H1 (cell line): ENCODE data around the gene TIMP1. TPM values are rescaled to one million over a fixed set of nuclear protein-coding genes. Genes with fewer than 3 reads are reported as not detected.

Experiments
- BCL11A ChIP-seq, 2 experiments: IDR thresholded peaks; one replicate each; pipeline ENCODE4 v1.6.1; 2011; ENCODE audit warnings: low read depth in 2 of 2, low read length in 2 of 2, mild to moderate bottlenecking in 2 of 2
- CHD2 ChIP-seq: IDR thresholded peaks from 2 replicates; pipeline ENCODE4 v1.6.1; 2012; ENCODE audit warnings: low read length, improper control_type of control experiment
- SIN3A ChIP-seq, 2 experiments: IDR thresholded peaks in 1 of 2; conservative IDR thresholded peaks in 1 of 2; 2 replicates each; pipeline ENCODE4 v1.6.1; 2011 to 2012; ENCODE audit warnings: low read length in 2 of 2, improper control_type of control experiment in 1 of 2, low read depth in 1 of 2, mild to moderate bottlenecking in 1 of 2
- SP1 ChIP-seq: IDR thresholded peaks from 2 replicates; pipeline ENCODE4 v1.6.1; 2011; ENCODE audit warnings: low read depth, low read length
- polyA plus RNA-seq, 7 experiments: library from polyadenylated mRNA; depleted of rRNA in 3 of 7; stranded (reverse) in 5 of 7; unstranded in 2 of 7; fragments of >200 nt in 5 of 7; fragments of 200-250 nt in 2 of 7; gene quantifications; 1 replicate in 5 of 7; 2 replicates in 1 of 7; 4 replicates in 1 of 7; pipeline versions ENCODE4 v1.2.1 to v1.2.3, GENCODE V29; 2011 to 2013; ENCODE audit warnings: missing spikeins in 2 of 7, mixed read lengths in 2 of 7
- total RNA-seq: library from RNA; stranded (reverse); fragmentation: NEBNext Ultra II Directional; extraction: Animal tissue kit (Norgen Biotek cat#: 25700); gene quantifications from 2 replicates; pipeline ENCODE4 v1.2.1, GENCODE V29; 2021
- TF ChIP-seq, protein P1 (sequence below): IDR thresholded peaks from 2 replicates; pipeline ENCODE4 v1.6.1; 2011; ENCODE audit warnings: low read depth, mild to moderate bottlenecking, low read length; ENCODE audit not compliant: insufficient read depth

TIMP1 gene
- total and polyA plus RNA-seq, 2 of the 8 experiments (the other 6 are each of a cell fraction or from before 2014, with no cell fraction given) = 58.6 to 142 TPM

DNA sequence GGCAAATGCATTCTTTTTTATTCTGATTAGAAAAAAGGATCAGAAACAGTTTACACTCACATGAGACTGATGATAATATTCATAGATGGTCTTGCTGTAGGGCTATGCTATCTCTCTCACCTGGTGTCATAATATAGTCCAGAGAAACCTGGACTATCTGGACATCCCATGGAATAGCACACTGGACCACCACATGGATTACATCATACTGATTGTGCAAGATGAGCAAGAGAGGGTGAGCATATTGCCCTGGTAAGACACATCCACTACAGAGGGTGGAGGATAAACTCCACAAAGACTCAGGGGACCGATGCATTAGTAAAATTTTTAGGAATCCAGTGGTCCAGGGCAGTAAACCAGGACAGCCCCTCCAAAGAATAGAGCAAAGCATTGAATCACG, 29.3 kb downstream of the TIMP1 start (continued):
- TF ChIP-seq, protein P1, sequence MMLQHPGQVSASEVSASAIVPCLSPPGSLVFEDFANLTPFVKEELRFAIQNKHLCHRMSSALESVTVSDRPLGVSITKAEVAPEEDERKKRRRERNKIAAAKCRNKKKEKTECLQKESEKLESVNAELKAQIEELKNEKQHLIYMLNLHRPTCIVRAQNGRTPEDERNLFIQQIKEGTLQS = no peak
- TF ChIP-seq SIN3A (conservative IDR thresholded peaks at IDR 0.05 in 1 of 2, IDR thresholded peaks at IDR 0.05 in 1 of 2; ENCODE audit: low read depth in 1 of 2, low read length in 2 of 2) (no peak), SP1 (no peak), BCL11A (IDR thresholded peaks at IDR 0.05; ENCODE audit: low read depth in 2 of 2, low read length in 2 of 2) (no peak), CHD2 (no peak)
- TF ChIP-seq, all 59 proteins: peak for 0
